CD14-positive monocyte (primary cell): Measurements from ENCODE around the gene SULF2. TPM values are rescaled to one million over a fixed set of nuclear protein-coding genes. Genes with fewer than 3 reads are reported as not detected.

Source experiments
- DNase-seq, 3 donors: peaks; one replicate each; pipeline ENCODE4 v3.0.0-alpha.2; 2011 to 2022
- H2AFZ ChIP-seq: 2 replicates; pipeline ENCODE4 v1.6.0; 2012; ENCODE audit warnings: mild to moderate bottlenecking, low read depth, low read length, inconsistent platforms; ENCODE audit not compliant: insufficient read depth, poor library complexity, severe bottlenecking
- H3K27ac ChIP-seq, 2 donors: 1 replicate in 1 of 2; 2 replicates in 1 of 2; pipeline ENCODE4 v1.5.1; 2012 to 2013; ENCODE audit warnings: low read length in 2 of 2, control low read depth in 1 of 2, inconsistent platforms in 1 of 2, low read depth in 1 of 2, mild to moderate bottlenecking in 1 of 2
- H3K27me3 ChIP-seq, 2 donors: one replicate each; pipeline versions ENCODE4 v1.6.0 to v1.6.1; 2011 to 2013; ENCODE audit warnings: low read length in 2 of 2; ENCODE audit not compliant: control insufficient read depth in 2 of 2, insufficient read depth in 2 of 2
- H3K36me3 ChIP-seq, 2 donors: replicated peaks in 1 of 2; 1 replicate in 1 of 2; 2 replicates in 1 of 2; pipeline versions ENCODE4 v1.5.1 to v1.6.1; 2012 to 2013; ENCODE audit warnings: low read length in 2 of 2, control low read depth in 1 of 2, inconsistent platforms in 1 of 2, mild to moderate bottlenecking in 1 of 2; ENCODE audit not compliant: insufficient read depth in 2 of 2, control insufficient read depth in 1 of 2
- H3K4me1 ChIP-seq, 2 donors: 1 replicate in 1 of 2; 2 replicates in 1 of 2; pipeline versions ENCODE4 v1.5.1 to v1.6.1; 2012 to 2013; ENCODE audit warnings: low read length in 2 of 2, control low read depth in 1 of 2, inconsistent platforms in 1 of 2, mild to moderate bottlenecking in 1 of 2, moderate library complexity in 1 of 2; ENCODE audit not compliant: insufficient read depth in 2 of 2, control insufficient read depth in 1 of 2
- H3K4me2 ChIP-seq: replicated peaks from 2 replicates; pipeline ENCODE3; 2012; ENCODE audit warnings: low read length, moderate library complexity, mild to moderate bottlenecking; ENCODE audit not compliant: poor library complexity, severe bottlenecking; ENCODE audit errors: extremely low read depth
- H3K4me3 ChIP-seq, 3 experiments: fragments of 200-600 bp in 1 of 3; sonication (generic) in 1 of 3; replicated peaks in 1 of 3; 1 replicate in 2 of 3; 2 replicates in 1 of 3; pipeline ENCODE4 v1.5.1; 2011 to 2013; ENCODE audit warnings: low read length in 3 of 3, mild to moderate bottlenecking in 3 of 3, control low read depth in 2 of 3, low read depth in 2 of 3, inconsistent platforms in 1 of 3, moderate library complexity in 1 of 3
- H3K79me2 ChIP-seq: 2 replicates; pipeline ENCODE4 v1.6.0; 2012; ENCODE audit warnings: mild to moderate bottlenecking, control low read depth, inconsistent platforms, low read length, moderate library complexity; ENCODE audit not compliant: insufficient read depth
- H3K9ac ChIP-seq: 2 replicates; pipeline ENCODE4 v1.6.0; 2017; ENCODE audit warnings: low read length, mild to moderate bottlenecking; ENCODE audit not compliant: insufficient read depth, poor library complexity, severe bottlenecking
- H3K9me3 ChIP-seq, 2 donors: replicated peaks in 1 of 2; 1 replicate in 1 of 2; 2 replicates in 1 of 2; pipeline versions ENCODE4 v1.5.1 to v1.6.1; 2012 to 2013; ENCODE audit warnings: low read length in 2 of 2, control low read depth in 1 of 2; ENCODE audit not compliant: control insufficient read depth in 1 of 2, insufficient read depth in 1 of 2
- H4K20me1 ChIP-seq: 2 replicates; pipeline ENCODE4 v1.6.0; 2012; ENCODE audit warnings: mild to moderate bottlenecking, low read length, control low read depth, moderate library complexity; ENCODE audit not compliant: insufficient read depth
- H3K27ac Mint-ChIP-seq, 7 donors: one replicate each; pipeline ENCODE4 v1.8.0; 2020; ENCODE audit warnings: mild to moderate bottlenecking in 7 of 7, mixed read lengths in 7 of 7, moderate library complexity in 6 of 7, inconsistent platforms in 2 of 7
- H3K27me3 Mint-ChIP-seq, 3 donors: one replicate each; pipeline ENCODE4 v1.8.0; 2021 to 2022; ENCODE audit warnings: low read depth in 3 of 3, mild to moderate bottlenecking in 3 of 3, mixed read lengths in 3 of 3, moderate library complexity in 3 of 3, inconsistent platforms in 1 of 3
- H3K36me3 Mint-ChIP-seq, 2 donors: one replicate each; pipeline ENCODE4 v1.8.0; 2020; ENCODE audit warnings: mixed read lengths in 2 of 2, inconsistent platforms in 1 of 2, mild to moderate bottlenecking in 1 of 2
- H3K4me1 Mint-ChIP-seq: one replicate; pipeline ENCODE4 v1.8.0; 2020; ENCODE audit warnings: mild to moderate bottlenecking, mixed read lengths
- H3K4me3 Mint-ChIP-seq, 2 donors: one replicate each; pipeline ENCODE4 v1.8.0; 2020; ENCODE audit warnings: mild to moderate bottlenecking in 2 of 2, mixed read lengths in 2 of 2, moderate library complexity in 1 of 2
- H3K9me3 Mint-ChIP-seq, 7 donors: one replicate each; pipeline ENCODE4 v1.8.0; 2020 to 2022; ENCODE audit warnings: mixed read lengths in 7 of 7, mild to moderate bottlenecking in 6 of 7, moderate library complexity in 6 of 7, inconsistent platforms in 2 of 7
- CTCF ChIP-seq: fragments of 200-600 bp; IDR thresholded peaks from one replicate; pipeline ENCODE4 v1.8.0; 2022; ENCODE audit warnings: antibody characterized with exemption, mild to moderate bottlenecking
- WGBS: methylation state at CpG from one replicate; pipeline ENCODE4 v1.1.5; 2013; ENCODE audit warnings: missing lambda C conversion rate; ENCODE audit not compliant: insufficient coverage; 5-methylcytosine and 5-hydroxymethylcytosine counted together
- intact Hi-C, 2 donors: fragments of 100-400 bp; cut with micrococcal nuclease; formaldehyde crosslinking; loops; one replicate each; pipeline versions ENCODE4 v1.15.0 to v1.15.1; 2023
- polyA plus RNA-seq, 3 donors: library from polyadenylated mRNA; depleted of rRNA in 1 of 3; unstranded in 2 of 3; stranded (reverse) in 1 of 3; fragments of 300-500 nt in 2 of 3; fragments of >200 nt in 1 of 3; fragmentation: Illumina TruSeq in 2 of 3; gene quantifications; 1 replicate in 2 of 3; 2 replicates in 1 of 3; pipeline ENCODE4 v1.2.3, GENCODE V29; 2012 to 2021

Gene SULF2
- polyA plus RNA-seq, 3 donors = 60.3 to 156 (median 75.5) TPM

- intact Hi-C loops = no loop called here
- peaks cover 3 to 13% of the 10 kb centered on the region in 2 donors for H3K4me1 ChIP-seq
- Mint-ChIP-seq H3K27ac (no peak overlapping the region), H3K36me3 (peaks cover 76 to 84% of the 10 kb centered on the region in 2 donors), H3K27me3 (peaks cover 0 to 3% (median 1%) of the 10 kb centered on the region in 3 donors), H3K4me3 (no peak overlapping the region), H3K9me3 (no peaks in the 10 kb centered on the region), H3K4me1 (peaks cover 18% of the 10 kb centered on the region)
- no peak for DNase-seq
- H3K9ac ChIP-seq = no peak overlapping the region
- no peaks in the 10 kb centered on the region for H3K27me3 ChIP-seq
- no peaks in the 10 kb centered on the region for H3K9me3 ChIP-seq
- H3K27ac ChIP-seq = no peak overlapping the region
- H3K79me2 ChIP-seq = no peaks in the 10 kb centered on the region
- WGBS = 86% methylated on average over 9 of the region's 10 CpGs
- H2AFZ ChIP-seq = no peak overlapping the region
- H4K20me1 ChIP-seq = peaks cover 100% of the 10 kb centered on the region
- no peak for TF ChIP-seq CTCF
- H3K36me3 ChIP-seq = peaks cover 16 to 65% of the 10 kb centered on the region in 2 donors
- no peak overlapping the region for H3K4me2 ChIP-seq
- no peak overlapping the region for H3K4me3 ChIP-seq
Measured at GRCh38 chr20:47708953-47709833, 76.1 kb downstream of the SULF2 start.

- peaks cover 0 to 3% (median 3%) of the 10 kb centered on the region in 3 donors for H3K27me3 Mint-ChIP-seq
- H3K36me3 ChIP-seq = peaks cover 16 to 67% of the 10 kb centered on the region in 2 donors
- no peaks in the 10 kb centered on the region for H3K27me3 ChIP-seq
- no peak overlapping the region for H3K4me3 ChIP-seq
- no peak overlapping the region for H3K4me2 ChIP-seq
- peaks cover 76 to 84% of the 10 kb centered on the region in 2 donors for H3K36me3 Mint-ChIP-seq
- H3K9me3 ChIP-seq = no peaks in the 10 kb centered on the region
- no peak overlapping the region for H3K4me3 Mint-ChIP-seq
- no peak overlapping the region for H3K27ac ChIP-seq
- H4K20me1 ChIP-seq = peaks cover 100% of the 10 kb centered on the region
- DNase-seq = no peak
- WGBS = 91% methylated on average over 7 of the region's 10 CpGs
- H3K4me1 Mint-ChIP-seq = peaks cover 18% of the 10 kb centered on the region
- intact Hi-C loops = no loop called here
- no peaks in the 10 kb centered on the region for H3K9me3 Mint-ChIP-seq
- TF ChIP-seq CTCF = no peak
- no peak overlapping the region for H3K9ac ChIP-seq
- H3K4me1 ChIP-seq = peaks cover 3 to 13% of the 10 kb centered on the region in 2 donors
- no peak overlapping the region for H3K27ac Mint-ChIP-seq
- H3K79me2 ChIP-seq = no peaks in the 10 kb centered on the region
- no peak overlapping the region for H2AFZ ChIP-seq
Measured at GRCh38 chr20:47708140-47708807, 77.0 kb downstream of the SULF2 start.
